GM23338 (cell line): Measurements from ENCODE around the gene GGT5. TPM values are rescaled to one million over a fixed set of nuclear protein-coding genes. Genes with fewer than 3 reads are reported as not detected.

ENCODE experiments used
- ATAC-seq: fragments of 200-7000 bp; cut with Tn5 transposase; 3 replicates; pipeline ENCODE4 v1.9.1; 2020
- DNase-seq: peaks from one replicate; pipeline ENCODE4 v3.0.0-alpha.2; 2015; ENCODE audit warnings: low spot score
- H2AFZ ChIP-seq: fragments of 200-600 bp; sonication (generic); 2 replicates; pipeline ENCODE4 v1.8.0; 2016; ENCODE audit warnings: antibody characterized with exemption, mild to moderate bottlenecking, moderate library complexity
- H3F3A ChIP-seq: fragments of 200-600 bp; sonication (generic); replicated peaks from 2 replicates; pipeline ENCODE4 v1.8.0; 2017; ENCODE audit warnings: antibody characterized with exemption, mixed run types, low read depth
- H3K27ac ChIP-seq: fragments of 200-600 bp; sonication (generic); 2 replicates; pipeline ENCODE4 v1.6.1; 2016; ENCODE audit warnings: low read depth
- H3K27me3 ChIP-seq: fragments of 200-600 bp; sonication (generic); 2 replicates; pipeline ENCODE4 v1.8.0; 2016; ENCODE audit warnings: mild to moderate bottlenecking, mixed run types, moderate library complexity; ENCODE audit not compliant: insufficient read depth
- H3K36me3 ChIP-seq: fragments of 200-600 bp; sonication (generic); 2 replicates; pipeline ENCODE4 v1.8.0; 2016; ENCODE audit warnings: mild to moderate bottlenecking; ENCODE audit not compliant: insufficient read depth
- H3K4me1 ChIP-seq: fragments of 200-600 bp; sonication (generic); 2 replicates; pipeline ENCODE4 v1.8.0; 2016; ENCODE audit warnings: mild to moderate bottlenecking, moderate library complexity; ENCODE audit not compliant: insufficient read depth
- H3K4me2 ChIP-seq: fragments of 200-600 bp; sonication (generic); 2 replicates; pipeline ENCODE4 v1.7.1; 2017; ENCODE audit warnings: mixed run types
- H3K4me3 ChIP-seq: fragments of 200-600 bp; sonication (generic); 2 replicates; pipeline ENCODE4 v1.6.1; 2016; ENCODE audit warnings: mixed run types
- H3K79me2 ChIP-seq: fragments of 200-600 bp; sonication (generic); replicated peaks from 2 replicates; pipeline ENCODE4 v1.8.0; 2017; ENCODE audit warnings: mild to moderate bottlenecking; ENCODE audit not compliant: insufficient read depth
- H3K9me2 ChIP-seq: fragments of 200-600 bp; sonication (generic); 2 replicates; pipeline ENCODE4 v1.8.0; 2017; ENCODE audit not compliant: insufficient read depth
- H4K20me1 ChIP-seq: fragments of 200-600 bp; sonication (generic); replicated peaks from 2 replicates; pipeline ENCODE4 v1.8.0; 2017; ENCODE audit warnings: mild to moderate bottlenecking; ENCODE audit not compliant: insufficient read depth
- H3K27ac Mint-ChIP-seq: 2 replicates; pipeline ENCODE4 v1.8.0; 2020; ENCODE audit warnings: inconsistent platforms, mild to moderate bottlenecking, moderate library complexity, mixed read lengths
- H3K27me3 Mint-ChIP-seq: 3 replicates; pipeline ENCODE4 v1.8.0; 2022; ENCODE audit warnings: low read depth, mild to moderate bottlenecking, moderate library complexity, mixed read lengths, inconsistent platforms; ENCODE audit not compliant: insufficient read depth, poor library complexity
- H3K36me3 Mint-ChIP-seq: 3 replicates; pipeline ENCODE4 v1.8.0; 2021; ENCODE audit warnings: low read depth, mild to moderate bottlenecking, inconsistent platforms, moderate library complexity, mixed read lengths
- H3K4me1 Mint-ChIP-seq: 3 replicates; pipeline ENCODE4 v1.8.0; 2020; ENCODE audit warnings: mild to moderate bottlenecking, inconsistent platforms, mixed read lengths
- H3K4me3 Mint-ChIP-seq: 3 replicates; pipeline ENCODE4 v1.8.0; 2021; ENCODE audit warnings: moderate library complexity, mild to moderate bottlenecking, inconsistent platforms, mixed read lengths
- H3K9me3 Mint-ChIP-seq: 3 replicates; pipeline ENCODE4 v1.8.0; 2020; ENCODE audit warnings: moderate library complexity, mild to moderate bottlenecking, inconsistent platforms, mixed read lengths
- CREB1 ChIP-seq: fragments of 250-450 bp; sonication (Bioruptor Pico); IDR thresholded peaks from 2 replicates; pipeline ENCODE4 v1.5.0; 2020; ENCODE audit warnings: low read depth, mild to moderate bottlenecking, moderate library complexity
- EZH2phosphoT487 ChIP-seq: fragments of 200-600 bp; sonication (generic); IDR thresholded peaks from one replicate; pipeline ENCODE4 v1.8.1; 2018; ENCODE audit warnings: antibody characterized with exemption; ENCODE audit not compliant: unreplicated experiment
- STAT1 ChIP-seq: IDR thresholded peaks from one replicate; pipeline ENCODE4 v1.6.1; 2016; ENCODE audit warnings: antibody characterized with exemption; ENCODE audit not compliant: unreplicated experiment
- ZNF114 ChIP-seq: fragments of 250-450 bp; sonication (Bioruptor Pico); IDR thresholded peaks from 2 replicates; pipeline ENCODE4 v1.5.0; 2020; ENCODE audit warnings: mild to moderate bottlenecking, moderate library complexity
- ZNF331 ChIP-seq: fragments of 250-450 bp; sonication (Bioruptor Pico); IDR thresholded peaks from 2 replicates; pipeline ENCODE4 v1.5.0; 2020; ENCODE audit warnings: low read depth, mild to moderate bottlenecking, moderate library complexity
- polyA plus RNA-seq: library from polyadenylated mRNA; unstranded; fragments of >200 nt; fragmentation: Nextera tagmentation; extraction: Ambion mirVana; gene quantifications from 2 replicates; pipeline ENCODE4 v1.2.1, GENCODE V29; 2016
- total RNA-seq: library from RNA; depleted of rRNA; stranded (reverse); fragments of >200 nt; shearing (Covaris generic); gene quantifications from 2 replicates; pipeline ENCODE4 v1.2.3, GENCODE V29; 2014
- TF ChIP-seq, protein P1 (sequence below): IDR thresholded peaks from one replicate; pipeline ENCODE4 v1.6.1; 2018; ENCODE audit warnings: antibody characterized with exemption; ENCODE audit not compliant: unreplicated experiment
- TF ChIP-seq, protein P2 (sequence below): fragments of 250-450 bp; sonication (Bioruptor Pico); IDR thresholded peaks from 2 replicates; pipeline ENCODE4 v1.5.0; 2020; ENCODE audit warnings: mild to moderate bottlenecking, moderate library complexity
- TF ChIP-seq, protein P3 (sequence below): IDR thresholded peaks from 2 replicates; pipeline ENCODE4 v1.6.1; 2016; ENCODE audit warnings: antibody characterized with exemption
- TF ChIP-seq, protein P4 (sequence below), 2 experiments: fragments of 200-600 bp in 1 of 2; sonication (generic) in 1 of 2; conservative IDR thresholded peaks; 2 replicates each; pipeline versions ENCODE4 v1.5.1 to v1.6.1; 2016 to 2017; ENCODE audit warnings: antibody characterized with exemption in 2 of 2, low read depth in 2 of 2, mild to moderate bottlenecking in 2 of 2, moderate library complexity in 1 of 2

The GGT5 gene
- total and polyA plus RNA-seq, 2 experiments from 2014 or later, result not detected

DNA sequence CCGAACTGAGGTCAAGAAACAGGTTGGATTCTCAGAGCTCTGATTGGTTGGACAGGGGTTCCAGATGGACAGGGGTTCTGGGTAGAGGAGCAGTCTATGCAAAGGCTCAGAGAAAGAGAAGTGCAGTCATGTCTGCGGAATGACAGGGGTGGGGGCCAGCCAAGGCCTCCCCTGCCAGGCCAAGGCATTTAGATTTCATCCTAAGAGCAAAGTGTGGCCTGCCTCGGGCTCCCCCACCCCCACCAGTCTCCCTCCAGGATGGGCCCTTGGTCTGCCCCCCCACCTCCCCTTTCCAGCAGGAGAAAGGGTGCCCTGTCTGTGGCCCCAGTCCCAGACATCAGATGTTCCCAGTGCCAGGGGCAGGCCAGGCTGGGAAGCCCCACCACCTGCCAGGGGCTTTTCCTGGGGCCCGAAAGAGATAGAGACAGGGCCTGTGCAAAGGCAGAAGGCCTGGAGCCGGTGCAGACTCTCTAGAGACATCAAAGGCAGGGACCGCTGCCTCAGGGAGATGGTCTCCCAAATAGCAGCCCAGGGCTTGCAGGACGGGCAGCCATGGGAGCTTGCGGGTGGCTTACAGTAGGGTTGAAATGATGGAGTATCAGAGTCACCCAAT lies 54.2 kb downstream of the GGT5 start (continued):
- TF ChIP-seq, protein P1, sequence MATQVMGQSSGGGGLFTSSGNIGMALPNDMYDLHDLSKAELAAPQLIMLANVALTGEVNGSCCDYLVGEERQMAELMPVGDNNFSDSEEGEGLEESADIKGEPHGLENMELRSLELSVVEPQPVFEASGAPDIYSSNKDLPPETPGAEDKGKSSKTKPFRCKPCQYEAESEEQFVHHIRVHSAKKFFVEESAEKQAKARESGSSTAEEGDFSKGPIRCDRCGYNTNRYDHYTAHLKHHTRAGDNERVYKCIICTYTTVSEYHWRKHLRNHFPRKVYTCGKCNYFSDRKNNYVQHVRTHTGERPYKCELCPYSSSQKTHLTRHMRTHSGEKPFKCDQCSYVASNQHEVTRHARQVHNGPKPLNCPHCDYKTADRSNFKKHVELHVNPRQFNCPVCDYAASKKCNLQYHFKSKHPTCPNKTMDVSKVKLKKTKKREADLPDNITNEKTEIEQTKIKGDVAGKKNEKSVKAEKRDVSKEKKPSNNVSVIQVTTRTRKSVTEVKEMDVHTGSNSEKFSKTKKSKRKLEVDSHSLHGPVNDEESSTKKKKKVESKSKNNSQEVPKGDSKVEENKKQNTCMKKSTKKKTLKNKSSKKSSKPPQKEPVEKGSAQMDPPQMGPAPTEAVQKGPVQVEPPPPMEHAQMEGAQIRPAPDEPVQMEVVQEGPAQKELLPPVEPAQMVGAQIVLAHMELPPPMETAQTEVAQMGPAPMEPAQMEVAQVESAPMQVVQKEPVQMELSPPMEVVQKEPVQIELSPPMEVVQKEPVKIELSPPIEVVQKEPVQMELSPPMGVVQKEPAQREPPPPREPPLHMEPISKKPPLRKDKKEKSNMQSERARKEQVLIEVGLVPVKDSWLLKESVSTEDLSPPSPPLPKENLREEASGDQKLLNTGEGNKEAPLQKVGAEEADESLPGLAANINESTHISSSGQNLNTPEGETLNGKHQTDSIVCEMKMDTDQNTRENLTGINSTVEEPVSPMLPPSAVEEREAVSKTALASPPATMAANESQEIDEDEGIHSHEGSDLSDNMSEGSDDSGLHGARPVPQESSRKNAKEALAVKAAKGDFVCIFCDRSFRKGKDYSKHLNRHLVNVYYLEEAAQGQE, result no peak
- TF ChIP-seq ZNF114 (CRISPR knock-in tag) (no peak), STAT1 (no peak)
- TF ChIP-seq, protein P2, sequence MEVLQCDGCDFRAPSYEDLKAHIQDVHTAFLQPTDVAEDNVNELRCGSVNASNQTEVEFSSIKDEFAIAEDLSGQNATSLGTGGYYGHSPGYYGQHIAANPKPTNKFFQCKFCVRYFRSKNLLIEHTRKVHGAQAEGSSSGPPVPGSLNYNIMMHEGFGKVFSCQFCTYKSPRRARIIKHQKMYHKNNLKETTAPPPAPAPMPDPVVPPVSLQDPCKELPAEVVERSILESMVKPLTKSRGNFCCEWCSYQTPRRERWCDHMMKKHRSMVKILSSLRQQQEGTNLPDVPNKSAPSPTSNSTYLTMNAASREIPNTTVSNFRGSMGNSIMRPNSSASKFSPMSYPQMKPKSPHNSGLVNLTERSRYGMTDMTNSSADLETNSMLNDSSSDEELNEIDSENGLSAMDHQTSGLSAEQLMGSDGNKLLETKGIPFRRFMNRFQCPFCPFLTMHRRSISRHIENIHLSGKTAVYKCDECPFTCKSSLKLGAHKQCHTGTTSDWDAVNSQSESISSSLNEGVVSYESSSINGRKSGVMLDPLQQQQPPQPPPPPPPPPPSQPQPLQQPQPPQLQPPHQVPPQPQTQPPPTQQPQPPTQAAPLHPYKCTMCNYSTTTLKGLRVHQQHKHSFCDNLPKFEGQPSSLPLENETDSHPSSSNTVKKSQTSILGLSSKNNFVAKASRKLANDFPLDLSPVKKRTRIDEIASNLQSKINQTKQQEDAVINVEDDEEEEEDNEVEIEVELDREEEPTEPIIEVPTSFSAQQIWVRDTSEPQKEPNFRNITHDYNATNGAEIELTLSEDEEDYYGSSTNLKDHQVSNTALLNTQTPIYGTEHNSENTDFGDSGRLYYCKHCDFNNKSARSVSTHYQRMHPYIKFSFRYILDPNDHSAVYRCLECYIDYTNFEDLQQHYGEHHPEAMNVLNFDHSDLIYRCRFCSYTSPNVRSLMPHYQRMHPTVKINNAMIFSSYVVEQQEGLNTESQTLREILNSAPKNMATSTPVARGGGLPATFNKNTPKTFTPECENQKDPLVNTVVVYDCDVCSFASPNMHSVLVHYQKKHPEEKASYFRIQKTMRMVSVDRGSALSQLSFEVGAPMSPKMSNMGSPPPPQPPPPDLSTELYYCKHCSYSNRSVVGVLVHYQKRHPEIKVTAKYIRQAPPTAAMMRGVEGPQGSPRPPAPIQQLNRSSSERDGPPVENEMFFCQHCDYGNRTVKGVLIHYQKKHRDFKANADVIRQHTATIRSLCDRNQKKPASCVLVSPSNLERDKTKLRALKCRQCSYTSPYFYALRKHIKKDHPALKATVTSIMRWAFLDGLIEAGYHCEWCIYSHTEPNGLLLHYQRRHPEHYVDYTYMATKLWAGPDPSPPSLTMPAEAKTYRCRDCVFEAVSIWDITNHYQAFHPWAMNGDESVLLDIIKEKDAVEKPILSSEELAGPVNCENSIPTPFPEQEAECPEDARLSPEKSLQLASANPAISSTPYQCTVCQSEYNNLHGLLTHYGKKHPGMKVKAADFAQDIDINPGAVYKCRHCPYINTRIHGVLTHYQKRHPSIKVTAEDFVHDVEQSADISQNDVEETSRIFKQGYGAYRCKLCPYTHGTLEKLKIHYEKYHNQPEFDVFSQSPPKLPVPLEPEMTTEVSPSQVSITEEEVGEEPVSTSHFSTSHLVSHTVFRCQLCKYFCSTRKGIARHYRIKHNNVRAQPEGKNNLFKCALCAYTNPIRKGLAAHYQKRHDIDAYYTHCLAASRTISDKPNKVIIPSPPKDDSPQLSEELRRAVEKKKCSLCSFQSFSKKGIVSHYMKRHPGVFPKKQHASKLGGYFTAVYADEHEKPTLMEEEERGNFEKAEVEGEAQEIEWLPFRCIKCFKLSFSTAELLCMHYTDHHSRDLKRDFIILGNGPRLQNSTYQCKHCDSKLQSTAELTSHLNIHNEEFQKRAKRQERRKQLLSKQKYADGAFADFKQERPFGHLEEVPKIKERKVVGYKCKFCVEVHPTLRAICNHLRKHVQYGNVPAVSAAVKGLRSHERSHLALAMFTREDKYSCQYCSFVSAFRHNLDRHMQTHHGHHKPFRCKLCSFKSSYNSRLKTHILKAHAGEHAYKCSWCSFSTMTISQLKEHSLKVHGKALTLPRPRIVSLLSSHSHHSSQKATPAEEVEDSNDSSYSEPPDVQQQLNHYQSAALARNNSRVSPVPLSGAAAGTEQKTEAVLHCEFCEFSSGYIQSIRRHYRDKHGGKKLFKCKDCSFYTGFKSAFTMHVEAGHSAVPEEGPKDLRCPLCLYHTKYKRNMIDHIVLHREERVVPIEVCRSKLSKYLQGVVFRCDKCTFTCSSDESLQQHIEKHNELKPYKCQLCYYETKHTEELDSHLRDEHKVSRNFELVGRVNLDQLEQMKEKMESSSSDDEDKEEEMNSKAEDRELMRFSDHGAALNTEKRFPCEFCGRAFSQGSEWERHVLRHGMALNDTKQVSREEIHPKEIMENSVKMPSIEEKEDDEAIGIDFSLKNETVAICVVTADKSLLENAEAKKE (CRISPR knock-in tag), result no peak

DNA sequence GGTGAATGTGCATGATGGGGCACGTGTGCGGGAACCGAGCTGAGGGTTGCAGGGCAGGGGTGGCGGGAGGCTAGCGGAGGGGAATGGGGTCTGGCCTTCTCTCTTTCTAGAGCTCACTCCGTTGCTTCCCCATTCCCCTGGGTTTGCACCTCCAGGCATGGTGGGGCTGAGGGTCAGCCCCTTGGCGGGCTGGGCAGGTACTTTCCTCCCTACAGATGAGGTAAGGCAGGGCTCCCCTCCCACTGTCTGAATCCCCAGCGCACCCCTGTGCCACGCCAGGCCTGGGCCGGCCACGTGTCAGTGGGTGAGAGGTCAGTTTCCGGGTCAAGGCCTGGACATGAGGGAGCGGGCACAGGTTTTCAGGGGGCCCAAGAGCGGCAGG lies 54.7 kb downstream of the GGT5 start:
- Mint-ChIP-seq H3K27me3 (peaks cover 11% of the 10 kb centered on the region), H3K4me1 (no peaks in the 10 kb centered on the region), H3K27ac (no peak overlapping the region), H3K4me3 (no peak overlapping the region), H3K36me3 (no peaks in the 10 kb centered on the region), H3K9me3 (no peaks in the 10 kb centered on the region; the same call in 2 of the 3 replicates)
- Histone ChIP-seq H3K27me3 (no peaks in the 10 kb centered on the region), H3K4me3 (no peak overlapping the region), H3K36me3 (no peaks in the 10 kb centered on the region), H3K4me1 (no peaks in the 10 kb centered on the region), H3K4me2 (no peak overlapping the region), H3F3A (no peaks in the 10 kb centered on the region), H4K20me1 (no peaks in the 10 kb centered on the region), H2AFZ (peak overlapping the region; percentile 98; the same call in 1 of the 2 replicates), H3K27ac (no peak overlapping the region), H3K9me2 (no peaks in the 10 kb centered on the region), H3K79me2 (no peaks in the 10 kb centered on the region)
- no peak for DNase-seq
- ATAC-seq, result no peak
- TF ChIP-seq STAT1 (no peak), CREB1 (CRISPR knock-in tag) (no peak), ZNF331 (CRISPR knock-in tag) (no peak), EZH2phosphoT487 (no peak), ZNF114 (CRISPR knock-in tag) (no peak)
- TF ChIP-seq, protein P3, sequence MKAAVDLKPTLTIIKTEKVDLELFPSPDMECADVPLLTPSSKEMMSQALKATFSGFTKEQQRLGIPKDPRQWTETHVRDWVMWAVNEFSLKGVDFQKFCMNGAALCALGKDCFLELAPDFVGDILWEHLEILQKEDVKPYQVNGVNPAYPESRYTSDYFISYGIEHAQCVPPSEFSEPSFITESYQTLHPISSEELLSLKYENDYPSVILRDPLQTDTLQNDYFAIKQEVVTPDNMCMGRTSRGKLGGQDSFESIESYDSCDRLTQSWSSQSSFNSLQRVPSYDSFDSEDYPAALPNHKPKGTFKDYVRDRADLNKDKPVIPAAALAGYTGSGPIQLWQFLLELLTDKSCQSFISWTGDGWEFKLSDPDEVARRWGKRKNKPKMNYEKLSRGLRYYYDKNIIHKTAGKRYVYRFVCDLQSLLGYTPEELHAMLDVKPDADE, result no peak
- TF ChIP-seq, protein P4, sequence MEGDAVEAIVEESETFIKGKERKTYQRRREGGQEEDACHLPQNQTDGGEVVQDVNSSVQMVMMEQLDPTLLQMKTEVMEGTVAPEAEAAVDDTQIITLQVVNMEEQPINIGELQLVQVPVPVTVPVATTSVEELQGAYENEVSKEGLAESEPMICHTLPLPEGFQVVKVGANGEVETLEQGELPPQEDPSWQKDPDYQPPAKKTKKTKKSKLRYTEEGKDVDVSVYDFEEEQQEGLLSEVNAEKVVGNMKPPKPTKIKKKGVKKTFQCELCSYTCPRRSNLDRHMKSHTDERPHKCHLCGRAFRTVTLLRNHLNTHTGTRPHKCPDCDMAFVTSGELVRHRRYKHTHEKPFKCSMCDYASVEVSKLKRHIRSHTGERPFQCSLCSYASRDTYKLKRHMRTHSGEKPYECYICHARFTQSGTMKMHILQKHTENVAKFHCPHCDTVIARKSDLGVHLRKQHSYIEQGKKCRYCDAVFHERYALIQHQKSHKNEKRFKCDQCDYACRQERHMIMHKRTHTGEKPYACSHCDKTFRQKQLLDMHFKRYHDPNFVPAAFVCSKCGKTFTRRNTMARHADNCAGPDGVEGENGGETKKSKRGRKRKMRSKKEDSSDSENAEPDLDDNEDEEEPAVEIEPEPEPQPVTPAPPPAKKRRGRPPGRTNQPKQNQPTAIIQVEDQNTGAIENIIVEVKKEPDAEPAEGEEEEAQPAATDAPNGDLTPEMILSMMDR (conservative IDR thresholded peaks at IDR 0.05; ENCODE audit: low read depth in 2 of 2), result no peak
